Activated CD8-positive, alpha-beta memory T cell treated with anti-CD3 and anti-CD28 coated beads for 4 hours (primary cell): ENCODE results near the gene MBTPS2.
"Not testable (repeated sequence)": the region's sequence is repeated elsewhere in the genome, so short reads cannot be mapped to it uniquely, and the experiment has no call there.

Source experiments
- DNase-seq, 2 donors: peaks; one replicate each; pipeline ENCODE4 v3.0.0-alpha.2; 2020; ENCODE audit warnings: low read depth in 2 of 2

Gene MBTPS2

DNA sequence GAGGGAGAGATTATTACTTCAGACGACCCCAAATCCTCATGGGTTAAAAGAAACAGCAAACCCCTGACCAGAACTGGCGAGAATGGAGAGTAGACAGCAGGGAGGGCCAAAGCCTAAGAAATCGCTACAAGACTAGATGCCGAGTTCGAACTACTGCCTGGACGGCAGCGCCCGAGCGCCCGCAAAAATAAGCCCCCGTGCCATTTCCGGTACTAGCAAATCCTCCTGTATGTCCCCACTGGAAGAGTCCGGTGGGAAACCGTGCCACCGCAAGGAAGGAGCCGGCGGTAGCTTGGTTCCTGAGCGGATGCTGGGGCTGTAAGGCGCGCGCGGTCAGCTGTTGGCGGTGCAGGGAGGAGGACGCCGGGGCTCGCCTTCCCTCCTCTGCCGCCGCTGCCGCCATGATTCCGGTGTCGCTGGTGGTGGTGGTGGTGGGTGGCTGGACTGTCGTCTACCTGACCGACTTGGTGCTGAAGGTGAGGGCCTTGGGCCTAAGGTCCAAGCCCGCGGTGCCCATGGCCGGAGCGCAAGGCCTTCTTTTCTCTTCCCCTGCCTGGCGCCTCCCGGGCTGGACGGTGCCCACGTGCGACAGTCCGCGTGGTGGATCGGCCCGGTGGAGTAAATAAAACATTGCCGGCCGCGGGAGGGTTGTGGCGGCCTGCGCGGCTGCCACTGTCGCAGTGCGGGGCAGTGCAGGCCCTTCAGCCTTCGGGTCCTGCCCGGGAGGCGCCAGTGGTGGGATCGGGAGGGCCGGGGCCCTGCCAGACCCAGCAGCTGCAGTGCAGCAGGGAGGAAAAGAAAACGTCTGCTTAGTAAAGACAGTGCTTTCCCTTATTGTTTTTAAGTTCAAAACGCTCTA is at the start of gene MBTPS2:
TSS of gene MBTPS2 (plus strand) at position 284 of the 859 bp plus-strand sequence. CDS start at position 402, 118 bp downstream.
- peak; percentile 59 to 69 for DNase-seq

- no peak for DNase-seq
Measured at GRCh38 chrX:21798677-21799219, 40.7 kb upstream of the MBTPS2 start.

GRCh38 chrX:21799767-21800166 is 39.6 kb upstream of the MBTPS2 start:
- DNase-seq: no peak

GRCh38 chrX:21800344-21800770 is 39.1 kb upstream of the MBTPS2 start:
- DNase-seq: no peak

- no peak for DNase-seq
Measured at GRCh38 chrX:21802054-21802670, 37.3 kb upstream of the MBTPS2 start.

- no peak for DNase-seq
Measured at GRCh38 chrX:21802839-21803238, 36.6 kb upstream of the MBTPS2 start.

- DNase-seq: no peak
Measured at GRCh38 chrX:21806691-21807090, 32.7 kb upstream of the MBTPS2 start.

- no peak for DNase-seq
Measured at GRCh38 chrX:21811832-21812231, 27.6 kb upstream of the MBTPS2 start.

GRCh38 chrX:21812628-21813027 is 26.8 kb upstream of the MBTPS2 start:
- DNase-seq: no peak

GRCh38 chrX:21813612-21814368 is 25.6 kb upstream of the MBTPS2 start:
- DNase-seq: no peak

DNA sequence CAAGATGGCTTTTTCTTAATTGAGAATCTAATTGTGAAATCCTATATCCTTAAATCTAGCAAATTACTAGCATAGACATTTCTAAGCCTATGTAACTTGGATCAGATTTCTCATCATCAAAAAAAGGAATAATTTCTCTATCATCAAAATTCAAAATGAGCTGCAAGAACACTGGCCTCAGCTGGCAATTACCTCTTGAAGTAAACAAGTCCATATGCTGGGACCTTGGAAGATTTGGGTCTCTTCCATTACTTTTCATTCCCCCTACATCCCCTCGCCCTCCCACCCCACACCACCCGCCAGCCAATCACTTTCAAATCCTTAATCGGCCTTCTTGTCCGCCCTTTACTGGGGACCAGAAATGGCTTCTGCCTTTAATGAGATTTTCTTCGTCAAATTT is 23.3 kb upstream of the MBTPS2 start:
- DNase-seq: no peak

DNA sequence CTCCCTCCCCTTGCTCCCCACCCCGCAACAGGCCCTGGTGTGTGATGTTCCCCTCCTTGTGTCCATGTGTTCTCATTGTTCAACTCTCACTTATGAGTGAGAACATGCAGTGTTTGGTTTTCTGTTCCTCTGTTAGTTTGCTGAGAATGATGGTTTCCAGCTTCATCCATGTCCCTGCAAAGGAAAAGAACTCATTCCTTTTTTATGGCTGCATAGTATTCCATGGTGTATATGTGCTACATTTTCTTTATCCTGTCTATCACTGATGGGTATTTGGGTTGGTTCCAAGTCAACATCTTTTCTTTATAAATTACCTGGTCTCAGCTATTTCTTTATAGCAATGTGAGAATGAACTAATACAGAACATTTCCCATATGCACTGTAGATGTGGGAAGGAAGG is 19.2 kb upstream of the MBTPS2 start:
- not testable (repeated sequence) for DNase-seq

- DNase-seq: no peak
Measured at GRCh38 chrX:21821875-21822274, 17.5 kb upstream of the MBTPS2 start.

DNA sequence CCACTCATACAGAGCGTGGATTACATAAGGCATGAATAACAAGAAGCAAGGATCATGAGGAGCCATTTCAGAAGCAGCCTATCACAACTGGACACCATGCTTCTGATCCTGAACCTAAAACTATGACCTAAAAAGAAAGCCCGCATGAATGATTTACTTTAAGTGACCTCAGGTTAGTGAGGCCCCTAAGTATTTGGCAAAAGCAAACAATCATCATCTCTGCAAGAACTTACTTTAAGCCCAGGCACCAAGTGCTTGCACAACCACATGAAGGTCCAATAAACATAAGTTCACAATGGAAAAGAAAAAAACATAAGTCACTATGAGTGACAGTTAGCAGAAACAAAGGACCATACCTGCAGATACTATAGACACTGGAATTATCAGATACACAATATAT is 7.9 kb upstream of the MBTPS2 start:
- no peak for DNase-seq

- no peak for DNase-seq
Measured at GRCh38 chrX:21837056-21837455, 2.4 kb upstream of the MBTPS2 start.

- DNase-seq: no peak
Measured at GRCh38 chrX:21838937-21839333, 482 bp upstream of the MBTPS2 start.

DNA sequence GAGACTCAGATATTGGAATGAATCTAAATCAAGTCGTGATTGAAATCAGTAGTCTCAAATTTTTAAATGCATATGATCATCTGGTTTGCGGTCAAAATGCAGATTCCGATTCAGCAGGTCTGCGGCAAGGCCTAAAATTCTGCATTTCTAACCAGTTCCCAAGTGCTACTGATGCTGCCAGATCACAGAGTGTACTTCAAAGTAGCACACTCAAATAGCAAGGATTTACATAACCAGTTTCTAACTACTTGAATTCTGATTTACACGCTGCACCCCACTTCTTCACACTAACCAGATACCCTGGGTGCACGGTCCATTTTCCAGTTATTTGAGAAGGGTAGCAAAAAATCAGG is 752 bp downstream of the MBTPS2 start:
- no peak for DNase-seq

GRCh38 chrX:21843179-21843578 is 3.8 kb downstream of the MBTPS2 start:
- no peak for DNase-seq

GRCh38 chrX:21845096-21845495 is 5.7 kb downstream of the MBTPS2 start:
- no peak for DNase-seq

DNA sequence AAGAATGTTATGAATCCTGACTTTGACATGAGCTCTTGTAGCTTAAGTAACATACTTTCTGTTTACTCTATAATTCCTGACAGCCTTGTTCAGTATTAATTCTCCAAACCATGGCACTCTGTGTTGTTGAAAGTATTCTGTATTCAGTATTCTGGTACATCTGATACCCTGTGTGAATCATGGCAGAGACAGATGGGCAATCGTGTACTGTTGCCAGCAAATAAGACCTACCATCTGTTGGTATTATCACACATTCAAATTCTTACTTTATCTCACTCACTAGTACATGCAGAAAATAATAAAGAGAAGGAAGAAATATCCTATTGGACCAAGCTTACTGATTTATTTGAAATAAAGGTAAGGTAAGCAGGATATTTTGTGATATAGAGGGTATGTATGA is 7.9 kb downstream of the MBTPS2 start:
- no peak for DNase-seq

DNA sequence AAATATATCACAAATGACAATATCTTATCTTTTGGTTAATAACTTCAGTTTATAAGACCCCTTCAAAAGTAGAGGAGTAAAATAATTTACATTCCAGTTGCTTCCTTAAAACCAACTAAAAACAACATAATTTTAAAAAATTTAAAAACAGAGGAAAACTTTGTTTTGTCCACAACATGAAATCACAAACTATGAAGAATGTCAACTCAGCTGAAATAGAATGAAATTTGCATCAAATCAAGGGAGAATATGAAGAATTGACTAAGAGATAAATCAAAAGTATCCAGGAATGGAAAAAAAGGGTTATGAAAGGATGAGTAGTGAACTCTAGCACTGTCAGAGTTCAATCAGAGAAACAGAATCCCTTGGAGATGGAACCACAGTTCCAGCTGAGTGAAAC is 14.2 kb downstream of the MBTPS2 start:
- no peak for DNase-seq

- no peak for DNase-seq
Measured at GRCh38 chrX:21855937-21856415, 16.6 kb downstream of the MBTPS2 start, which contains the start of gene YY2. Gene YY2, plus strand, starts transcription at chrX:21855987. Its CDS starts 498 bp downstream, at chrX:21856485.
